ENCODE data around the gene COQ8A.

- no peak for TF ChIP-seq CTCF (IDR thresholded peaks at IDR 0.05; ENCODE audit: low read depth, low read length)
- no peak for TF ChIP-seq POLR2A (IDR thresholded peaks at IDR 0.05; ENCODE audit: extremely low read depth, insufficient read length)
Observed at GRCh38 chr1:226908419-226908818, 31.7 kb upstream of the COQ8A start.

All from NB4 (cell line).